GM12878 (cell line): Measurements from ENCODE around the gene KCNIP2. TPM values are rescaled to one million over a fixed set of nuclear protein-coding genes. Genes with fewer than 3 reads are reported as not detected.
A peak's percentile ranks its signal among the peaks of the same experiment; 100 is the strongest.

ENCODE experiments used
- BCLAF1 ChIP-seq: fragments of 450-650 bp; IDR thresholded peaks from 2 replicates; pipeline ENCODE4 v1.6.1; 2017; ENCODE audit warnings: antibody characterized with exemption, mild to moderate bottlenecking, moderate library complexity
- CEBPB ChIP-seq, 2 experiments: fragments of 150-350 bp in 1 of 2; IDR thresholded peaks; 2 replicates each; pipeline ENCODE4 v1.6.1; 2012 to 2014; ENCODE audit warnings: low read depth in 2 of 2, low read length in 2 of 2, borderline replicate concordance in 1 of 2, inconsistent platforms in 1 of 2
- CREB1 ChIP-seq: IDR thresholded peaks from 2 replicates; pipeline ENCODE4 v1.6.1; 2012; ENCODE audit warnings: low read depth, mild to moderate bottlenecking, inconsistent platforms
- E2F4 ChIP-seq: IDR thresholded peaks from 2 replicates; pipeline ENCODE4 v1.6.1; 2012; ENCODE audit warnings: low read depth, low read length, improper control_type of control experiment
- EED ChIP-seq: sonication (generic); IDR thresholded peaks from 2 replicates; pipeline ENCODE4 v1.6.1; 2016; ENCODE audit warnings: antibody characterized with exemption, low read depth
- NKRF ChIP-seq: fragments of 450-650 bp; conservative IDR thresholded peaks from 2 replicates; pipeline ENCODE4 v1.6.1; 2017; ENCODE audit warnings: mild to moderate bottlenecking, moderate library complexity
- RBBP5 ChIP-seq: fragments of 200-600 bp; sonication (generic); conservative IDR thresholded peaks from 2 replicates; pipeline ENCODE4 v1.6.1; 2016
- SKIL ChIP-seq: fragments of 450-650 bp; IDR thresholded peaks from 2 replicates; pipeline ENCODE4 v1.6.1; 2017; ENCODE audit warnings: mild to moderate bottlenecking, low read depth, inconsistent platforms; ENCODE audit not compliant: poor library complexity, severe bottlenecking
- SMAD5 ChIP-seq: IDR thresholded peaks from 2 replicates; pipeline ENCODE4 v1.6.1; 2016; ENCODE audit warnings: antibody characterized with exemption, low read depth
- STAT1 ChIP-seq: fragments of 450-650 bp; conservative IDR thresholded peaks from 2 replicates; pipeline ENCODE4 v1.6.1; 2014; ENCODE audit warnings: antibody characterized with exemption, mild to moderate bottlenecking
- SUPT20H ChIP-seq: IDR thresholded peaks from 2 replicates; pipeline ENCODE4 v1.6.1; 2011; ENCODE audit warnings: low read depth, mild to moderate bottlenecking, low read length, moderate library complexity, borderline replicate concordance; ENCODE audit not compliant: control insufficient read depth
- TCF12 ChIP-seq: IDR thresholded peaks from 2 replicates; pipeline ENCODE4 v1.6.1; 2011; ENCODE audit warnings: low read depth, mild to moderate bottlenecking, low read length
- TCF7 ChIP-seq: IDR thresholded peaks from 2 replicates; pipeline ENCODE4 v1.6.1; 2014; ENCODE audit warnings: antibody characterized with exemption, borderline replicate concordance
- ZNF384 ChIP-seq: IDR thresholded peaks from 2 replicates; pipeline ENCODE4 v1.6.1; 2012; ENCODE audit warnings: low read depth, mild to moderate bottlenecking, low read length, improper control_type of control experiment, borderline replicate concordance
- polyA plus RNA-seq, 11 experiments: library from polyadenylated mRNA; depleted of rRNA in 4 of 11; unstranded in 6 of 11; stranded (reverse) in 5 of 11; fragments of >200 nt; fragmentation: Nextera tagmentation in 4 of 11; fragmentation: Illumina TruSeq in 1 of 11; extraction: Ambion mirVana in 4 of 11; extraction: Trizol in 1 of 11; gene quantifications; 1 replicate in 1 of 11; 2 replicates in 10 of 11; pipeline versions ENCODE4 v1.2.1 to v1.2.3, GENCODE V29; 2011 to 2016; ENCODE audit warnings: inconsistent platforms in 2 of 11, missing spikeins in 2 of 11, low read depth in 1 of 11
- total RNA-seq, 4 experiments: library from RNA; depleted of rRNA in 3 of 4; stranded (reverse); fragments of >200 nt in 3 of 4; fragmentation: Illumina TruSeq in 1 of 4; extraction: Trizol in 1 of 4; gene quantifications; 2 replicates each; pipeline versions ENCODE4 v1.2.1 to v1.2.3, GENCODE V29; 2013 to 2021
- TF ChIP-seq, protein P1 (sequence below): fragments of 450-650 bp; IDR thresholded peaks from 2 replicates; pipeline ENCODE4 v1.6.1; 2018; ENCODE audit warnings: mild to moderate bottlenecking, low read depth, moderate library complexity; ENCODE audit not compliant: partially characterized antibody
- TF ChIP-seq, protein P2 (sequence below): IDR thresholded peaks from 2 replicates; pipeline ENCODE4 v1.6.1; 2012; ENCODE audit warnings: low read depth, low read length, improper control_type of control experiment

The KCNIP2 gene
- total and polyA plus RNA-seq, 10 of the 15 experiments (the other 5 are each of a cell fraction or from before 2014, with no cell fraction given) = 0.46 to 4.3 (median 1.7) TPM

DNA sequence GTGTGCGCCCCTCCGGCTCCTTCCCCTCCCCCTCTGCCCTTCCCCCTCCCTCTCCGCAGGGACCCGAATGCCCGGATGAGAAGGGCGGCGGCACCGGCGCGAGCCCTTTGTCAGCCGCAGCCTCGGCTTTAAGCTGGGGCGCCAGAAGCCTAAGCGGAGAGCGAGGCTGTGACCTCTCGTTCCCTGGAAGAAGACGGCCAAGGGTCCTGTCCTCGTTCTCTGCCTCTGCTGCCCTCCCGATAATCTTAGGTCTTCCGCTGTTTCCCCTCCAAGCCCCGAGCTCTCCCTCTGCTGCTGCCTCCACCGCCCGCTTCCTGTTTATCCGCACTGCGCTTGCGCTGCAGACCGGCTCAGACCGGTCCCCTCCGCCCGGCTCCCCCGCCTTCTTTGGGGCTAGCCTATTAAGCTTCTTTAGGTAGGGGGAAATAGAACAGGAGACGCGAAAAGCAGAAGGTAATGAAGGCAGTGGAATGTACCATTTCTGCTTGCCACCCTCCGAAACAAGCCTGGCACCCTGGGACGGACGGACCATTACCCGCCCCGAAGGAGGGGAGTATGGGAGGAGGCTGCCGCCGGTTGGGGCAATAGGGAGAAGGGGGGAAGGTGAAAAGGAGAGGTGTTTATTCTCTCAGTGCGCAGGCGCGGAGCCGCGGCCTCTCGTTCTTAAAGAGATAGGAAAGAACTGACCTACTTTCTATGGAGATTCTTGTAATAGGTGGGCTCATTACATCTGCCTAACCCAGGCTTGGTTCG, 25.3 kb downstream of the KCNIP2 start, which contains the start of gene OGA (continued):
- TF ChIP-seq, protein P1, sequence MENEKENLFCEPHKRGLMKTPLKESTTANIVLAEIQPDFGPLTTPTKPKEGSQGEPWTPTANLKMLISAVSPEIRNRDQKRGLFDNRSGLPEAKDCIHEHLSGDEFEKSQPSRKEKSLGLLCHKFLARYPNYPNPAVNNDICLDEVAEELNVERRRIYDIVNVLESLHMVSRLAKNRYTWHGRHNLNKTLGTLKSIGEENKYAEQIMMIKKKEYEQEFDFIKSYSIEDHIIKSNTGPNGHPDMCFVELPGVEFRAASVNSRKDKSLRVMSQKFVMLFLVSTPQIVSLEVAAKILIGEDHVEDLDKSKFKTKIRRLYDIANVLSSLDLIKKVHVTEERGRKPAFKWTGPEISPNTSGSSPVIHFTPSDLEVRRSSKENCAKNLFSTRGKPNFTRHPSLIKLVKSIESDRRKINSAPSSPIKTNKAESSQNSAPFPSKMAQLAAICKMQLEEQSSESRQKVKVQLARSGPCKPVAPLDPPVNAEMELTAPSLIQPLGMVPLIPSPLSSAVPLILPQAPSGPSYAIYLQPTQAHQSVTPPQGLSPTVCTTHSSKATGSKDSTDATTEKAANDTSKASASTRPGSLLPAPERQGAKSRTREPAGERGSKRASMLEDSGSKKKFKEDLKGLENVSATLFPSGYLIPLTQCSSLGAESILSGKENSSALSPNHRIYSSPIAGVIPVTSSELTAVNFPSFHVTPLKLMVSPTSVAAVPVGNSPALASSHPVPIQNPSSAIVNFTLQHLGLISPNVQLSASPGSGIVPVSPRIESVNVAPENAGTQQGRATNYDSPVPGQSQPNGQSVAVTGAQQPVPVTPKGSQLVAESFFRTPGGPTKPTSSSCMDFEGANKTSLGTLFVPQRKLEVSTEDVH = peak; percentile 28
- TF ChIP-seq BCLAF1 (peak; percentile 95), SMAD5 (peak; percentile 90), SUPT20H (no peak), CREB1 (peak; percentile 70), TCF12 (0 out of 2 replicates have a peak, but pooled peaks have one; percentile 21), TCF7 (no peak), SKIL (peak; percentile 98), EED (no peak), RBBP5 (no peak), CEBPB (IDR thresholded peaks at IDR 0.05; ENCODE audit: borderline replicate concordance in 1 of 2, low read depth in 2 of 2, low read length in 2 of 2) (no peak), NKRF (peak; percentile 87), ZNF384 (peak; percentile 23; the same call in 1 of the 2 replicates), E2F4 (no peak), STAT1 (peak; percentile 97; the same call in 1 of the 2 replicates)
- TF ChIP-seq, protein P2, sequence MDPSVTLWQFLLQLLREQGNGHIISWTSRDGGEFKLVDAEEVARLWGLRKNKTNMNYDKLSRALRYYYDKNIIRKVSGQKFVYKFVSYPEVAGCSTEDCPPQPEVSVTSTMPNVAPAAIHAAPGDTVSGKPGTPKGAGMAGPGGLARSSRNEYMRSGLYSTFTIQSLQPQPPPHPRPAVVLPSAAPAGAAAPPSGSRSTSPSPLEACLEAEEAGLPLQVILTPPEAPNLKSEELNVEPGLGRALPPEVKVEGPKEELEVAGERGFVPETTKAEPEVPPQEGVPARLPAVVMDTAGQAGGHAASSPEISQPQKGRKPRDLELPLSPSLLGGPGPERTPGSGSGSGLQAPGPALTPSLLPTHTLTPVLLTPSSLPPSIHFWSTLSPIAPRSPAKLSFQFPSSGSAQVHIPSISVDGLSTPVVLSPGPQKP = peak; percentile 63; the same call in 1 of the 2 replicates
